Measurements from ENCODE around the gene CLCN7.

Gene CLCN7

GRCh38 chr16:1474796-1475551 lies at the start of gene CLCN7:
TSS of gene CLCN7 (minus strand) at chr16:1475028. CDS start at chr16:1474974, 54 bp downstream.
- DNase-seq, result peak; percentile 83

- DNase-seq, result no peak
These were observed 49.5 kb upstream of the CLCN7 start for GRCh38 chr16:1524366-1524765.

GRCh38 chr16:1523581-1524245 lies 48.9 kb upstream of the CLCN7 start:
- no peak for DNase-seq

GRCh38 chr16:1520461-1520860 lies 45.6 kb upstream of the CLCN7 start:
- no peak for DNase-seq

GRCh38 chr16:1519831-1520230 lies 45.0 kb upstream of the CLCN7 start:
- DNase-seq, result no peak

GRCh38 chr16:1518626-1519135 lies 43.9 kb upstream of the CLCN7 start:
- DNase-seq, result no peak

GRCh38 chr16:1514507-1514906 lies 39.7 kb upstream of the CLCN7 start:
- DNase-seq, result no peak

- DNase-seq, result no peak
These were observed 37.9 kb upstream of the CLCN7 start for GRCh38 chr16:1512774-1513173.

GRCh38 chr16:1511662-1512569 lies 37.1 kb upstream of the CLCN7 start:
- DNase-seq, result no peak

- DNase-seq, result no peak
These were observed 36.1 kb upstream of the CLCN7 start for GRCh38 chr16:1510941-1511351.

- no peak for DNase-seq
These were observed 35.4 kb upstream of the CLCN7 start for GRCh38 chr16:1510272-1510671.

GRCh38 chr16:1509307-1510221 lies 34.7 kb upstream of the CLCN7 start:
- no peak for DNase-seq

GRCh38 chr16:1508494-1509187 lies 33.8 kb upstream of the CLCN7 start:
- no peak for DNase-seq

GRCh38 chr16:1506494-1507213 lies 31.8 kb upstream of the CLCN7 start:
- DNase-seq, result no peak

- no peak for DNase-seq
These were observed 31.1 kb upstream of the CLCN7 start for GRCh38 chr16:1505912-1506311.

- no peak for DNase-seq
These were observed 30.4 kb upstream of the CLCN7 start for GRCh38 chr16:1505073-1505844.

GRCh38 chr16:1503110-1503955 lies 28.5 kb upstream of the CLCN7 start:
- DNase-seq, result no peak

GRCh38 chr16:1502092-1503004 lies 27.5 kb upstream of the CLCN7 start:
- no peak for DNase-seq
